Subcutaneous abdominal adipose tissue (tissue), 5 donors: Measurements from ENCODE around the gene TUSC2.
A peak's percentile ranks its signal among the peaks of the same experiment; 100 is the strongest.

Source experiments
- H3K27ac ChIP-seq: one replicate; pipeline ENCODE4 v1.7.0; 2013; ENCODE audit warnings: low read depth, mild to moderate bottlenecking, inconsistent platforms, low read length, moderate library complexity
- H3K27me3 ChIP-seq, 5 donors: one replicate each; pipeline ENCODE4 v1.7.0; 2013; ENCODE audit warnings: low read length in 5 of 5, inconsistent platforms in 1 of 5; ENCODE audit not compliant: control insufficient read depth in 5 of 5, insufficient read depth in 4 of 5
- H3K36me3 ChIP-seq, 5 donors: one replicate each; pipeline ENCODE4 v1.7.0; 2013; ENCODE audit warnings: low read length in 5 of 5; ENCODE audit not compliant: control insufficient read depth in 5 of 5, insufficient read depth in 5 of 5
- H3K4me1 ChIP-seq, 5 donors: one replicate each; pipeline ENCODE4 v1.7.0; 2013; ENCODE audit warnings: low read length in 5 of 5, mild to moderate bottlenecking in 3 of 5, moderate library complexity in 1 of 5; ENCODE audit not compliant: control insufficient read depth in 5 of 5, insufficient read depth in 5 of 5
- H3K4me3 ChIP-seq, 5 donors: one replicate each; pipeline ENCODE4 v1.7.0; 2013; ENCODE audit warnings: low read length in 5 of 5, low read depth in 1 of 5
- H3K9ac ChIP-seq, 5 donors: one replicate each; pipeline ENCODE4 v1.7.0; 2013; ENCODE audit warnings: low read length in 5 of 5, mild to moderate bottlenecking in 4 of 5, moderate library complexity in 3 of 5
- H3K9me3 ChIP-seq, 5 donors: one replicate each; pipeline ENCODE4 v1.7.0; 2013; ENCODE audit warnings: low read length in 5 of 5; ENCODE audit not compliant: control insufficient read depth in 5 of 5
- donor health status: healthy.
- donor health status: healthy.
- donor health status: healthy.
- donor health status: healthy.
- donor health status: healthy.

TUSC2 gene

DNA sequence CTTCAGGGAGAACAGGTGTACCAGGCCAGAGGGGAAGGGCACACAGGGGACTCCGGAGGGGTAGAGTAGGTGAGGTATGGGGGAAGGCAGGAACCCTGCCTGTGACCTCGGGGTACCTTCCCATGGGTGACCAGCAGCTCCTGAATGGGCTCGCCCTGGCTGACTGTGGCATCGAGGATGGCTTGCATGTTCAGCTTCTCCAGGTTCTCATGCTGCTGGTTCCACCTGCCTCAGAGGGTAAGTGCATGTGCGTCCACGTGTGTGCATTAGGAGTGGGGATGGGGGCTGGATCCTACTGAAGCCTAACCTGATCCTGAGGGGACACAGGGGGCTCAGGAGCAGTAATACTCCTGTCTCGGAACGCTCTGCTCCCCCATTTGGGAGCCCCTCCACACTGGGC is 17.0 kb upstream of the TUSC2 start:
- H3K36me3 ChIP-seq, result peaks cover 0 to 17% (median 14%) of the 10 kb centered on the region in 5 donors
- no peaks in the 10 kb centered on the region for H3K9me3 ChIP-seq
- peak overlapping the region in 1 of 5 donors; percentile 63 for H3K9ac ChIP-seq
- H3K27ac ChIP-seq, result no peak overlapping the region
- H3K4me1 ChIP-seq, result peaks cover 5 to 43% (median 41%) of the 10 kb centered on the region in 5 donors
- no peaks in the 10 kb centered on the region for H3K27me3 ChIP-seq
- peak overlapping the region in 1 of 5 donors; percentile 58 for H3K4me3 ChIP-seq

GRCh38 chr3:50342813-50343633 is 15.0 kb upstream of the TUSC2 start:
- no peak overlapping the region for H3K27ac ChIP-seq
- H3K4me1 ChIP-seq, result peaks cover 4 to 51% (median 49%) of the 10 kb centered on the region in 5 donors
- no peak overlapping the region for H3K4me3 ChIP-seq
- H3K36me3 ChIP-seq, result peaks cover 0 to 7% (median 4%) of the 10 kb centered on the region in 5 donors
- H3K9ac ChIP-seq, result no peak overlapping the region
- H3K9me3 ChIP-seq, result no peaks in the 10 kb centered on the region
- H3K27me3 ChIP-seq, result no peaks in the 10 kb centered on the region

- no peaks in the 10 kb centered on the region for H3K27me3 ChIP-seq
- H3K27ac ChIP-seq, result no peak overlapping the region
- no peak overlapping the region for H3K9ac ChIP-seq
- peaks cover 6 to 58% (median 52%) of the 10 kb centered on the region in 5 donors for H3K4me1 ChIP-seq
- H3K36me3 ChIP-seq, result no peaks in the 10 kb centered on the region
- no peaks in the 10 kb centered on the region for H3K9me3 ChIP-seq
- peak overlapping the region in 1 of 5 donors; percentile 71 for H3K4me3 ChIP-seq
Measured at GRCh38 chr3:50341996-50342650, 14.1 kb upstream of the TUSC2 start.

DNA sequence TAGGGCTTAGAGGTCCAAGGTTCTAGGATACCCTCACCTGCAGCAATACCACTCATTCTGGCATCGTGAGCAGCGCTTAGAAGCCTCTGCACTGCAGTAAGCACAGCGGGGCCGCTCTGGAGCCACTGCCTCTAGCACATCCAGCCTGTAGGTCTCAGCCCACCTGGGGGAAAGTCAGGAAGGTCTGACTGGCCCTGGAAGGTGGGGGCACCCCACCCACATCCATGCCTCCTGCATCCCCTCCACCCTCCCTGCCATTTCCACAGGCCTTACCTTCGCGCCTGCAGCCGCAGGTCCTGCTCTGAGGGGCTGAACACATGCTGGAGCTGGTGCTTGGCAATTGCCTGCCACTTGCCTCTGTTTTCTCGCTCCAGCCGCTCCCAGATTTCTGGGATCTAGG is 13.5 kb upstream of the TUSC2 start:
- Histone ChIP-seq H3K4me3 (peak overlapping the region; percentile 71 to 76 (median 71)), H3K27me3 (no peaks in the 10 kb centered on the region), H3K36me3 (no peaks in the 10 kb centered on the region), H3K9ac (peak overlapping the region in 2 of 5 donors; percentile 34 to 82), H3K9me3 (no peaks in the 10 kb centered on the region), H3K27ac (no peak overlapping the region), H3K4me1 (peaks cover 6 to 63% (median 56%) of the 10 kb centered on the region in 5 donors)

- Histone ChIP-seq H3K4me3 (peak within 1 kb of the TSS; percentile 71 to 76 (median 71)), H3K9ac (peak within 1 kb of the TSS in 4 of 5 donors; percentile 22 to 82 (median 38)), H3K27ac (peak within 1 kb of the TSS; percentile 13), H3K36me3 (no peaks in the 10 kb centered on the region), H3K27me3 (no peaks in the 10 kb centered on the region), H3K4me1 (peaks cover 7 to 68% (median 62%) of the 10 kb centered on the region in 5 donors), H3K9me3 (no peaks in the 10 kb centered on the region)
Measured at GRCh38 chr3:50340448-50341329, 12.7 kb upstream of the TUSC2 start, which contains the start of gene RASSF1. RASSF1 (minus strand) TSS chr3:50340836; CDS start chr3:50340805, 31 bp downstream.

DNA sequence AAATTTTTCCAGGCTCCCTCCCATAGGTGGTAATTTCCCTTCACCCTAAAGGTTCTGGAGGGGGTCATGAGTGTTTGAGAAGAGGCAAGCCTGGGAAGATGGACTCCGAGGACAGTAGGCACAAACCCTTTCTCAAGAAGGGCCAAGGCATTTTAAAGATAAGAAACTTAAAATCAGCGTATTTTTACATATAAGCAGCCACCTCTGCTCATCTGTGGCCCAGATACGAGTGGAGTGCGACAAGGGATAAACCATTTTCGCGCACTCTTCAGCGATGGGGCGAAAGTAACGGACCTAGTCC is 12.1 kb upstream of the TUSC2 start:
- Histone ChIP-seq H3K9me3 (no peaks in the 10 kb centered on the region), H3K36me3 (no peaks in the 10 kb centered on the region), H3K4me3 (peak overlapping the region; percentile 58 to 72 (median 71)), H3K27ac (peak overlapping the region; percentile 13), H3K4me1 (peaks cover 7 to 67% (median 62%) of the 10 kb centered on the region in 5 donors), H3K27me3 (no peaks in the 10 kb centered on the region), H3K9ac (peak overlapping the region in 4 of 5 donors; percentile 22 to 82 (median 38))

DNA sequence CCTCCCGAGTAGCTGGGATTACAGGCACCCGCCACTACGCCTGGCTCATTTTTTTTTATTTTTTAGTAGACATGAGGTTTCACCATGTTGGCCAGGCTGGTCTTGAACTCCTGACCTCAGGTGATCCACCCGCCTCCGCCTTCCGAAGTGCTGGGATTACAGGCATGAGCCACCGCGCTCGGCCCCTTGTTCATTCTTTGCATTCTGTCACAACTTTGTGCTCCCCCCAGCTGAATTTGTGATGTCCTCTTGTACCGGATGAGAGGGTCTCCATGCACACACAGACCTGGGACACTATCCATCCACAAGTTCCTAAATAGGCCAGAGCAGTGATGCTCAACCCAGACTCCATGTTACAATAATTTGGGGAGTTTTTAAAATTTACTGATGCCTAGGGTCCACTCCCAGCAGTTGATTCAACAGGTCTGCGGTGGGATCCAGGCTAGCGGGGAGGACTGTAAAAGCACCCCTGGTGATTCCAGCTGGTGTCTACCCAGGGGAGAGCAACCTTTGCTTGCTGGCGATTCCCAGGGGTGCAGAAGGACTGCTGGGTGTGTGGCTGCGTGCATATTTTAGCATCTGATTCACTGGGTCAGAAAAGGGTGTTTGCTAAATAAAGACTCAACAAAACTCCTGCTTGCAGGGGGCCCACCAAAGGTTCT is 11.6 kb upstream of the TUSC2 start:
- Histone ChIP-seq H3K36me3 (no peaks in the 10 kb centered on the region), H3K9me3 (no peaks in the 10 kb centered on the region), H3K27me3 (no peaks in the 10 kb centered on the region), H3K9ac (peak overlapping the region in 4 of 5 donors; percentile 22 to 82 (median 38)), H3K27ac (peak overlapping the region; percentile 92), H3K4me1 (peaks cover 6 to 68% (median 65%) of the 10 kb centered on the region in 5 donors), H3K4me3 (peak overlapping the region; percentile 58 to 72 (median 71))

- Histone ChIP-seq H3K4me3 (peak overlapping the region; percentile 14 to 86 (median 56)), H3K27ac (peak overlapping the region; percentile 92), H3K9ac (peak overlapping the region in 3 of 5 donors; percentile 16 to 60 (median 16)), H3K36me3 (no peaks in the 10 kb centered on the region), H3K27me3 (no peaks in the 10 kb centered on the region), H3K9me3 (no peaks in the 10 kb centered on the region), H3K4me1 (peaks cover 10 to 75% (median 72%) of the 10 kb centered on the region in 5 donors)
Measured at GRCh38 chr3:50338965-50339364, 10.9 kb upstream of the TUSC2 start.

- peaks cover 17 to 86% (median 83%) of the 10 kb centered on the region in 5 donors for H3K4me1 ChIP-seq
- no peaks in the 10 kb centered on the region for H3K9me3 ChIP-seq
- peaks cover 0 to 4% (median under 1%) of the 10 kb centered on the region in 5 donors for H3K36me3 ChIP-seq
- peak overlapping the region; percentile 92 for H3K27ac ChIP-seq
- peak overlapping the region in 4 of 5 donors; percentile 80 to 94 (median 87) for H3K9ac ChIP-seq
- no peaks in the 10 kb centered on the region for H3K27me3 ChIP-seq
- peak overlapping the region; percentile 40 to 92 (median 85) for H3K4me3 ChIP-seq
Measured at GRCh38 chr3:50337175-50337861, 9.3 kb upstream of the TUSC2 start.
